M059J (cell line): ENCODE data around the gene FADS1. TPM values are rescaled to one million over a fixed set of nuclear protein-coding genes. Genes with fewer than 3 reads are reported as not detected.
A peak's percentile ranks its signal among the peaks of the same experiment; 100 is the strongest.

Source experiments
- DNase-seq: peaks from one replicate; pipeline ENCODE4 v3.0.0-alpha.2; 2012; ENCODE audit warnings: low read depth
- total RNA-seq: library from RNA; depleted of rRNA; stranded (reverse); fragments of >200 nt; shearing (Covaris generic); gene quantifications from 2 replicates; pipeline ENCODE4 v1.2.3, GENCODE V29; 2014; rRNA removed

Gene FADS1
- total RNA-seq, 1 experiment from 2014 or later: 69.5 TPM

- DNase-seq: no peak
Measured at GRCh38 chr11:61760946-61761345, 55.9 kb downstream of the FADS1 start.

GRCh38 chr11:61757213-61757862 is 59.5 kb downstream of the FADS1 start:
- DNase-seq: no peak

GRCh38 chr11:61756452-61757212 is 60.2 kb downstream of the FADS1 start:
- peak; percentile 85 for DNase-seq

- no peak for DNase-seq
Measured at GRCh38 chr11:61756147-61756451, 60.7 kb downstream of the FADS1 start.

- DNase-seq: no peak
Measured at GRCh38 chr11:61754534-61755482, 62.0 kb downstream of the FADS1 start.

GRCh38 chr11:61753672-61754071 is 63.1 kb downstream of the FADS1 start:
- DNase-seq: no peak

- no peak for DNase-seq
Measured at GRCh38 chr11:61752925-61753521, 63.8 kb downstream of the FADS1 start.

- peak; percentile 26 for DNase-seq
Measured at GRCh38 chr11:61752117-61752924, 64.5 kb downstream of the FADS1 start, which contains the start of gene MYRF. TSS of gene MYRF (plus strand) at chr11:61752636. CDS start at chr11:61752745, 109 bp downstream.

GRCh38 chr11:61751384-61751783 is 65.4 kb downstream of the FADS1 start:
- no peak for DNase-seq

- no peak for DNase-seq
Measured at GRCh38 chr11:61750631-61751273, 66.1 kb downstream of the FADS1 start.

Other genes with a start within 250 kb of the FADS1 start
- 0.10 and 0.22 TPM in 2 replicates for gene SYT7, start 235.9 kb downstream of the FADS1 start, total RNA-seq
- gene DAGLA, start 136.6 kb downstream of the FADS1 start, total RNA-seq: 1.4 and 3.3 TPM in 2 replicates
- 4.3 and 5.0 TPM in 2 replicates for gene MYRF, start 64.4 kb downstream of the FADS1 start, total RNA-seq
- 87.6 and 166 TPM in 2 replicates for gene TMEM258, start 24.4 kb downstream of the FADS1 start, total RNA-seq
- 106 and 150 TPM in 2 replicates for gene FEN1, start 24.1 kb downstream of the FADS1 start, total RNA-seq
- 224 and 254 TPM in 2 replicates for gene FADS2, start 11.3 kb upstream of the FADS1 start, total RNA-seq
- gene FADS3, start 74.5 kb upstream of the FADS1 start, total RNA-seq: 82.9 and 102 TPM in 2 replicates
- 0.12 and 1.4 TPM in 2 replicates for gene RAB3IL1, start 100.6 kb upstream of the FADS1 start, total RNA-seq
- 0.05 and 0.96 TPM in 2 replicates for gene BEST1, start 133.3 kb upstream of the FADS1 start, total RNA-seq
- 645 and 948 TPM in 2 replicates for gene FTH1, start 150.6 kb upstream of the FADS1 start, total RNA-seq